DLD1 (cell line): ENCODE data around the gene HK1.

Source experiments
- in situ Hi-C: cut with HindIII; loops from 2 replicates; pipeline ENCODE4 v1.10.0; 2017; ENCODE audit warnings: low sequenced_read_pairs

Gene HK1

GRCh38 chr10:69415049-69415448 lies 136.8 kb downstream of the HK1 start:
- in situ Hi-C loops, result no loop called here

- in situ Hi-C loops, result no loop called here
Observed at GRCh38 chr10:69415951-69416350, 137.7 kb downstream of the HK1 start.

GRCh38 chr10:69416695-69417094 lies 138.4 kb downstream of the HK1 start, which contains the start of gene TACR2:
TSS of gene TACR2 (minus strand) at chr10:69416918. CDS start at chr10:69416323, 595 bp downstream.
- in situ Hi-C loops, result no loop called here

DNA sequence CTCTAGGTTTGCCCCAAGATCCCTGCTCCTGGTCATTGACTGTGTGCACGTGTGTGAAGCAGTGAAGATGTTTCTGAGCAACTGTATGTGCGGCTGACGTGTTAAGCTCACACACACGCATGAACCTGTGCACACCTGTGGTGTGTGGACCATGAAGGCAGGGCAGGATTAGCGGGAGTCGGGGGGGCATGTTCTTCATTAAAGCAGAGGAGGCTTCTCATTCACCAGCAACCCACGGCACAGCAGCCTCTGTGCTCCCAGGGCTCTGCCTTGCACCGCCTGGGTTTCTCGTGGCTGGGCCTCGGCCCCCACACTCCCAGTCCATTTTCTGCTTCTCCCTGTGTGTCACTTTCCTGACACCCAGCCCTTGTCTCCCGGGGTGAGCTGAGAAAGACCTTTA lies 139.2 kb downstream of the HK1 start:
- in situ Hi-C loops, result no loop called here

DNA sequence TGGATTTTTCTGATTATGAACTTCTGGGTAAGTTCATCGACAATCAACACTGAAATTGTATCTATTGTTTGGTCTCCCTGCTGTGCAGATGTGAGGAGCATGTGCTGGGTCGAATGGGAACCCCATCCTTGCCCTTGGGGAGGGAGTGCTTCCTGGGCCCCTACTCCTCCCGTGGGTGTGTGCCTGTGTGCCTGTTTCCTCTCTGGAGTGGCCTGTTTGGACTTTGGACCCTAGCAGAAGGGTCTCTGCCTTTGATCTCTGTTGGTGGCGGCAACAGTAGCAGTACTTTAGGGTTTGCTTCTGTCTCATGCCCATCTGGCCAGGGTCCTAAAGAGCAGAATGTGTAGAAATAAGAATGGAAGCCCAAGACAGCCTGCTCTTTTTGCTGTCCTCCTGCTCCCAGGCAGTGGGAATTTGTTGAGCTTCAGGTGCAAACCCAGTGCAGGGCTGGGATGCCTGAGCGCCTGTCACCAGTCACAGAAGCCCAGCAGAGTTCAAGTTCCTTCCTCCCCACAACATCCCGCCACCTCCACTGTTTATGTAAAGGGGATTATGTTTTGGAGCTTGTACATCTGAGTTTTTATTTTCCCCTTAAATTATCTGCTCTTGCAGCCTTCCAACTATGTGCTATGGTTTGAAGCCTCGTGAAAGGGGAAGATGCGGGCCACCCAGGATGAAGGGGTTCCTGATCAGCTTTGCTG lies 139.9 kb downstream of the HK1 start:
- in situ Hi-C loops, result no loop called here

DNA sequence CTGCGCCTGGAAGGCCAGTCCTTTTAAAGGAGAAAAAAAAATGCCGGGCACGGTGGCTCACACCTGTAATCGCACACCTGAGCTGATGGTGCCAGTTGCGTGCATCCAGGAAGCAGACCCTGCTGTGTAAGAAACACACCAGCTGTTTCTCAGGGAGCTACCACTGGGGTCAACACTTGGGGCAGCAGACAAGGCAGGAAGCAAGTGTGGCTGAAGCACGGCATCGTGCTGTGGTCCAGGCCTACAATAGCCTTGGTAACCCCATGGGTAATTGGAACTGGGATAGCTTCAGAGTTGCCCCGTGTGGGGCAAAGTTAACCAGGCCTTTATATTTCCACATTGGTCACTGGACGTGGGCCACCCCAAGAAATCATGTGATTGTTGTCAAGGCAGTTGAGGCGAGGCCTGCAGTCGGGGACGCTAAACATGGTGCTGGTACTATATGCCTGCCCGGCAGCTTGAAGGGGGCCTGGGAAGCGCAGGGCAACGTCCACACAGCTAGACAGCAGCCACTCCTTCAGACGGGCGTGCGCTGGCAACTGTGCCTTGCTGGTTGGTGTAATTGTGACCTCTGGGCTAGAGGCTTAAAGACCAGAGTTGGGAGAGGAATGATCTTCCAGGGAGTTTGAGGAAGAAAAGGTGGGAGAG lies 140.9 kb downstream of the HK1 start:
- in situ Hi-C loops, result no loop called here

DNA sequence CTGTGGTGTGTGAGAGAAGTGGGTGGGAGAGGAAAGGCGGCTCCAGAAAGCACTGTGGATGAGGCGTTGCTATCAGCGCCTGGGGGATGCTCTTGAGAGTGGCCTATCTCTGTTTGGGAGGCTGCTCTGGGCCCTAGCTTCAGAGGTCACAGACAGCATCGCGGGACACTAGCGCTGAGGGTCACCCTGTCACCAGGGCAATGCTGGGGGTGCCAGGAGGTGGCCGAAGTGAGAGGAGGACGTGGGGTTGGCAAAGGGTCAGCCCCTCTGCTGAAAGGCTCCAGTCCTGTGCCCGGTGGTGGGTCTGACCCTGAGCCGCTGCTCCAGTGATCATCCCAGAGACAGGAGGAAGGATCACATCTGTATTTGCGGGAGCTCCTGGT lies 141.4 kb downstream of the HK1 start:
- in situ Hi-C loops, result loop anchor here (5.0 to 10.0 kb wide), 2 partner anchors 78 to 175 kb away; no protein-coding TSS in a partner anchor

- in situ Hi-C loops, result loop anchor here (5.0 to 10.0 kb wide), 2 partner anchors 76 to 177 kb away; no protein-coding TSS in a partner anchor
Observed at GRCh38 chr10:69421611-69422308, 143.5 kb downstream of the HK1 start.

DNA sequence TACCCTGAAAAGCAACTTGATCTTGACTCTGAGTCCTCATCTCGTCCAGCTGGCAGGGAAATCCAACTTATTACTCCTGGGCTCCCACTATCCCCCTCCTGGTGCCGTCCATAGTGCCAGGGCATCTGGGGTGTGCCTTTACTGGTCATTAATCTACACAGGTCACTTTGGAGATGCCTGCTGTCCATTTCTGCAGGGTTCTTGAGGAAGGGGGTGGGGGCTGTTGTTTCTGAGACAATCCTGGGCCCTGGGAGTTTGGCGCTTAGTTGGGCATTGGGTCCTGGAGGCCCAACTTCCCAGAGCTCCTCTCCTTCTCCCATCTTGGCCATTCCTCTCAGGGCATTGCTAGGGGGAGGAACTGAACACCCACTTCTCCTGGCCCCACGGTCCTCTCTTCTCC lies 144.4 kb downstream of the HK1 start:
- in situ Hi-C loops, result loop anchor here (5.0 to 10.0 kb wide), 2 partner anchors 75 to 178 kb away; no protein-coding TSS in a partner anchor

DNA sequence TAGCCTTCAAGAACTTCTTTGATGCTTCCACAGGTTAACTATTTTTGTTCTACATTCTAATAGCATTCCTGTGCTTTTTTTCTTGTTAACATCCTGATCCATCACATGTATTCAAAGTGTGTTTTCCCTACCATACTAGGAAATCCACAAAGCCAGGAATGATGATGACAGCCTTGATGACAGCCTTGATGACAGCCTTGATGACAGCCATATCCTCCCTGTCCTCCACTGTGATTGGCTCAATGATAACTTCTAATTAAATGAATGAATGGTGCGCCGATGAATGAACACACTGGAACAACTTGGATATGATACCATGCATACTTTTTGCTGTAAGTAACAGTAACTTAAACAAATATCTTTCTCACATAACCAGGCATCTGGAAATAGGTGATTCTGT lies 146.7 kb downstream of the HK1 start:
- in situ Hi-C loops, result loop anchor here (10.0 kb wide), 1 partner anchor 180 kb away; no protein-coding TSS in a partner anchor

- in situ Hi-C loops, result loop anchor here (10.0 kb wide), 1 partner anchor 181 kb away; no protein-coding TSS in a partner anchor
Observed at GRCh38 chr10:69425511-69426298, 147.4 kb downstream of the HK1 start.

DNA sequence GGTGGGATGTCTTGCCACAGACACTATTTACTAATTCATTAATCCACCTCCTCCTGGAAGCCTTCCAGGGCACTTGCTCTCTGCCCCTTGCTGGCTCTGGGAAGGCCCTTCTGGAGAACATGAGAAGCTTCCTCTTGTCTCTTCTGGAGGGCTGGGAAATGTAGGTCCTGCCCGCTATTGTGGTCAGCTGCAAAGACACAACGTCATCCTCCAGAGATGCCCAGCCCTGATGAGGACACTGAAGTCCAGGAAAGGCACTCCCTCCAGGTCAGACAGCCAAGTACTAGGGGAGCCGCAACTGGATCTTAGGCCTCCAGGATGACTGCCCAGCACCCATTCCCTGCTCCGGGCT lies 148.1 kb downstream of the HK1 start:
- in situ Hi-C loops, result loop anchor here (10.0 kb wide), 1 partner anchor 182 kb away; no protein-coding TSS in a partner anchor

GRCh38 chr10:69428165-69428564 lies 149.9 kb downstream of the HK1 start:
- in situ Hi-C loops, result loop anchor here (10.0 kb wide), 1 partner anchor 183 kb away; no protein-coding TSS in a partner anchor

GRCh38 chr10:69434169-69434568 lies 155.9 kb downstream of the HK1 start:
- in situ Hi-C loops, result no loop called here

DNA sequence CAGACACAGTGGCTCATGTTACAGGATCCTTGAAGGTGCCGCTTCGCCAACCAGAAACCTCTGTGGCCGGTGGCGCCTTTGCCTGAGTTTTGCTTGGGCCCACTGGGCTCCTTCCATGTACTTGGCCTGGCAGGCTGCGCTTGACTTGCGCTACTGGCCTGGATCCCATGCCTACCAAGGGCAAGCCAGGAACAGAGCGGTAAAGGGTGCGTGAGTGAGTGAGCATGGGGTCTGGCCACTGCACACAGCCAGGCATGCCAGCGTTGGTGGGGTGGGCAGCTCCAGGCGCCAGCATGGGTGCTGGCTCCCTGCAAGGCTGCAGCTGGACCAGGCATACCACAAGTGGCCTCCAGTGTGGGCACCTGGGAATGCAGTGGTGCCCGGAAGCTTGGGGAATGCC lies 156.6 kb downstream of the HK1 start:
- in situ Hi-C loops, result no loop called here

GRCh38 chr10:69435966-69436520 lies 157.7 kb downstream of the HK1 start:
- in situ Hi-C loops, result no loop called here

GRCh38 chr10:69437321-69438259 lies 159.3 kb downstream of the HK1 start:
- in situ Hi-C loops, result no loop called here

DNA sequence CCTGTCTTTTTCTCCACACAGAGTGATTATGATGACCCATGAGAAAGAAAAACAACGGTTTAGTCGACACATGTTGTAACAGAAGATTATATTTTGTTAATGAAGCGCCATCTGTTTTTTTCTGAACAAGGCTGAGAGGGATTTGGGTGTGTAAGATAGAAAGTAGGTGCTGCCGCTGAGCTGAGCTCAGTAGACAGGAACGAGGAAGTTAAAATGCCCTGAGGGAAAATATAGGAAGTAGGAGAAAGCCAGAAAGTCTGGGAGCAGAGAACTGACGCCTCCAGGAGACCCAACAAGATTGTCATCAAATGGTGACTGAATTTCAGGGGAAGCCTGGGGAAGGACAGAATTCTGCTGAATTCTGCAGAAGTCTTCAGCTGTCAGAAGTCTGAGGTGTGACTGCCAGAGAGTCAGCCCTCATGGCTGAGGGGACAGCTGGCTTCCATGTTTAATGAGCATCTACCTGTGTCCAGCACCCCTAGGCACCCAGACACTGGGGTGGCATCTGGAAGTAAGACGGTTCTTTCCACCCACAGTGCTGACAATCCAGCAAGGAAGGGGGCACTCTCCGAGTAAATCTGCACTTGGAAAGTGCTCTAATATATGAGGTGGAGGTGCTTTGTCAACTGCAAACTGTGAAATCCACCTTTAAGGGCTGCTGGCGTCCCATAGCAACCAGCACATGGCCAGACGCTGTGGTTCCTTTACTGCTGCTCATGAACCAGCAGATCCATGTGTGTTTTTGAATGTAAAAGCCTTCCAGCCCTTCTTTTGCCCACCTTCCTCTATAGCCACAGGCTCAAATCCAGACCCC lies 160.4 kb downstream of the HK1 start:
- in situ Hi-C loops, result no loop called here

DNA sequence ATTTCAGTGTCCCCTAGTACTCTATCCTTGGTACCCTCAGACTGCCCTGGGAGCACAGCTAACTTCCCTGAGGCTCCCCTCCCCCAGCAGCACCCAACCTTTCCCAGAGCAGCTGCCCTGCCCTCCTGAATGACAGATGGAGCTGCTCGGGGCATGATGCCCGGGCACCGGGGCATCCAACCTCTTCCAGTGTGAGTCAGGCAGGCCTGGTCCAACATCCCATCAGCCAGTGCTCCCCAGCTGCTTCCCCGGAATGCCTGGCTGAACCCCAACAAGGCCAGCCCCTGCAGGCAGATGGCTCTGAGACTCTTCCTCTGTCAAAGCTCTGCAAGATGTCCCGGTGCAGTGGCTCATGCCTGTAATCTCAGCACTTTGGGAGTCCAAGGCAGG lies 161.0 kb downstream of the HK1 start:
- in situ Hi-C loops, result no loop called here
